CD4-positive, alpha-beta T cell treated with Interleukin-2 at 100 ng/mL for 4 hours (primary cell): Measurements from ENCODE around the gene TRPV2.
A peak's percentile ranks its signal among the peaks of the same experiment; 100 is the strongest.
"Not testable (repeated sequence)": the region's sequence is repeated elsewhere in the genome, so short reads cannot be mapped to it uniquely, and the experiment has no call there.

Experiments
- DNase-seq: peaks from one replicate; pipeline ENCODE4 v3.0.0-alpha.2; 2020; ENCODE audit warnings: low spot score

The TRPV2 gene, protein sequence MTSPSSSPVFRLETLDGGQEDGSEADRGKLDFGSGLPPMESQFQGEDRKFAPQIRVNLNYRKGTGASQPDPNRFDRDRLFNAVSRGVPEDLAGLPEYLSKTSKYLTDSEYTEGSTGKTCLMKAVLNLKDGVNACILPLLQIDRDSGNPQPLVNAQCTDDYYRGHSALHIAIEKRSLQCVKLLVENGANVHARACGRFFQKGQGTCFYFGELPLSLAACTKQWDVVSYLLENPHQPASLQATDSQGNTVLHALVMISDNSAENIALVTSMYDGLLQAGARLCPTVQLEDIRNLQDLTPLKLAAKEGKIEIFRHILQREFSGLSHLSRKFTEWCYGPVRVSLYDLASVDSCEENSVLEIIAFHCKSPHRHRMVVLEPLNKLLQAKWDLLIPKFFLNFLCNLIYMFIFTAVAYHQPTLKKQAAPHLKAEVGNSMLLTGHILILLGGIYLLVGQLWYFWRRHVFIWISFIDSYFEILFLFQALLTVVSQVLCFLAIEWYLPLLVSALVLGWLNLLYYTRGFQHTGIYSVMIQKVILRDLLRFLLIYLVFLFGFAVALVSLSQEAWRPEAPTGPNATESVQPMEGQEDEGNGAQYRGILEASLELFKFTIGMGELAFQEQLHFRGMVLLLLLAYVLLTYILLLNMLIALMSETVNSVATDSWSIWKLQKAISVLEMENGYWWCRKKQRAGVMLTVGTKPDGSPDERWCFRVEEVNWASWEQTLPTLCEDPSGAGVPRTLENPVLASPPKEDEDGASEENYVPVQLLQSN

DNA sequence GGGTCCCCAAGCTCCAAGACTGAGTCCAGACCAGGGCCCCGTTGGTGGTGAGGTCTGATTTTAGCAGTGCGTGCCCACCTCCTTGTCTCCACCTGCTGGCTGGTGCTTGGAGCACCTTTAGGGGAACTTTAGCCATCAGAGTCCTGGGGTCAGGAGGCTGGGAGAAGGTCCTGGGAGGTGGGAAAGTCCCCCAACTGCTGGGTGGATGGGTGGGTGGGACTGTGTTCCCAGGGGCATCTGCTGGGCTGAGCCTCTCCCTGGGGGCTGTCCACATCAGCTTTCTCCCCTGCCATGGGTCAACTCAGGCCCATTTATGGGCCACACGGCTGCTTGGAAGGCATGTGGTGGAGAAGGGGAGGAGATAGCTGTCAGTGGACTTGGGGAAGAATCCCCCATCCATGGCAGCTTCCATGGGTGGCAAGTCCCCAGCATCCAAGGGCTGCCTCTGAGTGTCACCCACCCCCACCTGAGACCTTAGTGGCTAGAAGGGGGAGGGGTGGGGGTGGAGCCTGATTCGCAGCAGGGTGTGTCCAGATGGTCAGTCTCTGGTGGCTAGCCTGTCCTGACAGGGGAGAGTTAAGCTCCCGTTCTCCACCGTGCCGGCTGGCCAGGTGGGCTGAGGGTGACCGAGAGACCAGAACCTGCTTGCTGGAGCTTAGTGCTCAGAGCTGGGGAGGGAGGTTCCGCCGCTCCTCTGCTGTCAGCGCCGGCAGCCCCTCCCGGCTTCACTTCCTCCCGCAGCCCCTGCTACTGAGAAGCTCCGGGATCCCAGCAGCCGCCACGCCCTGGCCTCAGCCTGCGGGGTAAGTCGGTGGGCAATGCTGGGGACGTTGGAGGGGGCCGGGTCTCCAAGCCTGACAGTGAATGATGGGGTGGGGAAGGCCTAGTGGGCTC is at the start of gene TRPV2:
Gene TRPV2 (plus strand): TSS at position 541 of the 894 bp plus-strand sequence. CDS start 2,098 bp downstream, outside the sequence.
- DNase-seq, result peak; percentile 59

DNA sequence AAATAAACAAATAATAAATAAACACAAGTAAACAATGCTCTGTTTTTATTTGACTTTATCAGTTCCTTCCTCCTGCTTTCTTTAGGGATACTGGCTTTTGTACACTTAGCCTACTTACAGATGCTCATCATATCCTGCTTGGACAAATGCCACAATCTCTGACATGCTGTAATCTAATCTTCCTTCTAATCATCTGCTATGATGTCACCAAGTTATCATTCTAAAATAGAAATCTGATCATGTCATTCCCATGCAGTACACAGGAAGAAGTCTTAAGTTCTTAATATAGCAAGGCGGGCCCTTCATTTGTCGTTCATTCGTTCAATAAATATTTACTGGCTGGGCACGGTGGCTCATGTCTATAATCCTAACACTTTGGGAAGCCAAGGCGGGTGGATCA is 43.6 kb upstream of the TRPV2 start:
- DNase-seq, result no peak

DNA sequence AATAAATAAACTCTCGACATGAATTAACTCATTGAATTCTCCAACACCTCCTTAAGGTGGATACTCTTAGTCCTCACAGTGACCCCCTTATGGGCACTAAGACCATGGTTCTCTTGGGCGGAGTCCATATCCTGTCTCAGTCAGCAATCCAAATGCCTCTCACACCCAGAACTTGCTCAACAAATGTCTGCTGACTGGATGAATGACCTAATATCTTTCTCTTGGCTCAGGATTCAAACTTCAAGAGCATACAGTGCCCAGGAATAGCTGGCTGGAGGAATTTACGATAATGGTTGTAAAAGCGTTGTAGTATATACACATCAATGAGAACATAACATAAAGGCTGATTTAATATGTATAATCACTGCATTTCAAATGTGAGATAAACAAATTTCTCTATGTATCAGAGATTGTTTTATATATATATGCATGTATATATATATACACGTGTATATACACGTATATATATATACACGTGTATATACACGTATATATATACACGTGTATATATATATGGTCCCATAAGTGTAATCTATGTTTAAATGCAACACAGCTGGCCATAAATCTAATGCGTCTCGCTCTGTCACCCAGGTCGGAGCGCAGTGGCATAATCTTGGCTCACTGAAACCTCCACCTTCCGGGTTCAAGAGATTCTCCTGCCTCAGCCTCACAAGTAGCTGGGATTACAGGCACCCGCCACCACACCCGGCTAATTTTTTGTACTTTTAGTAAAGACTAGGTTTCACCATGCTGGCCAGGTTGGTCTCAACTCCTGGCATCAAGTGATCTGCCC is 41.0 kb upstream of the TRPV2 start:
- no peak for DNase-seq

DNA sequence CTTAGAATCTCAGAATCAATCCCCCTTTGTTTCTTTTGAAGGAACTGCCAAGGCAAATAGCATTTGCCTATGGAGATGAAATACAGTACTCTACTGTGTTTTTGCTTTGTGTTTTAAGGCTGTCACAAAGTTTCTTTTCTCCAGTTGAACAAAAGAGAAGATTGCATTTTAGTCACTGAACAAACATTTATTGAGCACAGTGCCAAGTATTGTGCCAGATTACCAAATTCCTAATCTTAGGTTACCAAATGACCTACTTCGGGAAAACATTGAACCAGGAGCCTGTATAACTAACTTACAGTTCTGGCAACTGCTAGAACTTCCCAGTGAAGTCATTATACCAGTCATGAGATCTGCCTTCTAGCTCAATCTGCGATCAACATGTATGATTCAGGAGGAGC is 37.4 kb upstream of the TRPV2 start:
- DNase-seq, result no peak

DNA sequence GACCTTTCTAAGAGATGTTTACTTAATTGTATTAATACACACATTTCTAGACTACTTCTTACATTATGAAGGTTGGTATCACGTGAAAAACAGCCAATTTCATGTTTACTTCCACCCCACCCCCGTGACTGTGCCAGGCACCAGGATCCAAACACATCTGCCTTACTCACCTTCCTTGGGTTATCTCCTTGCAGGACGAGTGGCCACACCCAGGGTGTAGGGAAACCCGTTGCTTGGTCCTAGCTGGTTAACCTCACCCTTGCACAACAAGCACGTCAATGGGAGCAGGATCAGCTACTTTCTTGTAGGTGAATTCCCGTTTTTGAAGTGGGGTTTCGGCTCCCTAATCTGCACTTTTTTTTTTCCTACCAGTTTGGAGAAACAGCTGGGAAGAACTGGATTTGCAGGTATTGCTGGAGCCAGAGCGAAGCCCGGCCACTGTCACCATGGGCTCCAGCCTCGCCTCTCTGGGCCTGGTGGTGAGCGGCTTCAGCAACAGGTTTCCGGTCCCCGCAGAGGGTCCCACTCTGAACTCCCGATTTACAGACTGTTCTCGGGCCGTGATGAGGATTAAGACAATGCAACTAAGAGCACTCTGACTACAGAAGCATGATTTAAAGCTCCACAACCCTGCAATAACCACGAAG is 36.6 kb upstream of the TRPV2 start:
- no peak for DNase-seq

DNA sequence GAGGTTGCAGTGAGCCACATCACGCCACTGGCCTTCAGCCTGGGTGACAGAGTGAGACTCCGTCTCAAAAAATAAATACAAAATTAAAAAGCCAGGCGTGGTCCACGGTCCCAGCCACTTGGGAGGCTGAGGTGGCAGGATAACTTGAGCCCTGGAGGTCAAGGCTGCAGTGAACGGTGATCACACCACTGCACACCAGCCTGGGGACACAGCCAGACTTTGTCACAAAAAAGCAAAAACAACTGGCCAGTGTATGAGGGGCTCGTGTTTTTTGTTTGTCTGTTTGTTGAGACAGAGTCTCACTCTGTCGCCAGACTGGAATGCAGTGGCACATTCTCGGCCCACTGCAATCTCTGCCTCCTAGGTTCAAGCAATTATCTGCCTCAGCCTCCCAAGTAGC is 35.7 kb upstream of the TRPV2 start:
- no peak for DNase-seq

DNA sequence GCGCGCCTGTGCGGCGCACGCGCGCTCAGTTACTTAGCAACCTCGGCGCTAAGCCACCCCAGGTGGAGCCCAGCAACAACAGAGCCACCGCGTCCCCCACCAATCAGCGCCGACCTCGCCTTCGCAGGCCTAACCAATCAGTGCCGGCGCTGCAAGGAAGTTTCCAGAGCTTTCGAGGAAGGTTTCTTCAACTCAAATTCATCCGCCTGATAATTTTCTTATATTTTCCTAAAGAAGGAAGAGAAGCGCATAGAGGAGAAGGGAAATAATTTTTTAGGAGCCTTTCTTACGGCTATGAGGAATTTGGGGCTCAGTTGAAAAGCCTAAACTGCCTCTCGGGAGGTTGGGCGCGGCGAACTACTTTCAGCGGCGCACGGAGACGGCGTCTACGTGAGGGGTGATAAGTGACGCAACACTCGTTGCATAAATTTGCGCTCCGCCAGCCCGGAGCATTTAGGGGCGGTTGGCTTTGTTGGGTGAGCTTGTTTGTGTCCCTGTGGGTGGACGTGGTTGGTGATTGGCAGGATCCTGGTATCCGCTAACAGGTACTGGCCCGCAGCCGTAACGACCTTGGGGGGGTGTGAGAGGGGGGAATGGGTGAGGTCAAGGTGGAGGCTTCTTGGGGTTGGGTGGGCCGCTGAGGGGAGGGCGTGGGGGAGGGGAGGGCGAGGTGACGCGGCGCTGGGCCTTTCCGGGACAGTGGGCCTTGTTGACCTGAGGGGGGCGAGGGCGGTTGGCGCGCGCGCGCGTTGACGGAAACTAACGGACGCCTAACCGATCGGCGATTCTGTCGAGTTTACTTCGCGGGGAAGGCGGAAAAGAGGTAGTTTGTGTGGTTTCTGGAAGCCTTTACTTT is 34.5 kb upstream of the TRPV2 start, which contains the start of gene UBB:
Gene UBB (plus strand): TSS at position 452 of the 856 bp plus-strand sequence. CDS start 817 bp downstream, outside the sequence.
- peak; percentile 98 for DNase-seq

DNA sequence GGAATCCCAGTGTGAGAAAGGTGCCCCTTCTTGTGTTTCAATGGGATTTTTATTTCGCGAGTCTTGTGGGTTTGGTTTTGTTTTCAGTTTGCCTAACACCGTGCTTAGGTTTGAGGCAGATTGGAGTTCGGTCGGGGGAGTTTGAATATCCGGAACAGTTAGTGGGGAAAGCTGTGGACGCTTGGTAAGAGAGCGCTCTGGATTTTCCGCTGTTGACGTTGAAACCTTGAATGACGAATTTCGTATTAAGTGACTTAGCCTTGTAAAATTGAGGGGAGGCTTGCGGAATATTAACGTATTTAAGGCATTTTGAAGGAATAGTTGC is 33.9 kb upstream of the TRPV2 start:
- DNase-seq, result no peak

DNA sequence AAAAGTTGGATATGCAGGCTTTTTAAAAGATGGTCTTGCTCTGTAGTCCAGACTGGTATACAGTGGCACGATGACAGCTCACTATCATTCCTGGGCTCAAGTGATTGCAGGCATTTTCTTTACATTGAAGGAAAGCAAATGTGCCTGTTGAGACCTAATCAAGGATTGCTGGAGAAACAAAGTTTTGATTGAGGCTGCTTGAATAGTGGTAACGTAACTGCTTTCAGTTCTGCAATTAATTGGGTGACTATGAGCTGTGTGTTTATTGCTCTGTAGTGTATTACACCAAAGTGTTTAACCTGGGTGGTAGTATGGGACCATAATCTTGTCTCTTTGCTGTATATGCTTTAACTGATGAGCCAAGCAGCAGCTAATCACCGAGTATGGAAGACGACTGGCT is 32.2 kb upstream of the TRPV2 start:
- DNase-seq, result no peak

DNA sequence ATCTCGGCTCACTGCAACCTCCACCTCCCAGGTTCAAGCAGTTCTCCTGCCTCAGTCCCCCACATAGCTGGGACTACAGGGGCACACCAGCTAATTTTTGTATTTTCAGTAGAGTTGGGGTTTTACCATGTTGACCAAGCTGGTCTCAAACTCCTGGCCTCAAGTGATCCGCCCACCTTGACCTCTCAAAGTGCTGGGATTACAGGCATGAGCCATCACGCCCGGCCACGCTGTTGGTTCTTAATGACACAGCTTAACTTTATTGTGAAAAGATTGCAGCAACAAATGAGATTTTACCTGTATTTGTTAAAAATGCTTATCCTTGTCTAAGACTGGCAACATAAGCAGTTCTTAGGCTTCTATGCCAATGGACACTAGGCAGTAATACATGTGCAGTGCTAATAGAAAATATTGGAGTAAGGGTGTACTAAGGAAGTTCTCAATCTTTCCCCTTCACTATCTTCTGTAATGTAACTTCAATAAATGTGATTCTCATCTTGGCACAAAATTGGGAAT is 31.5 kb upstream of the TRPV2 start:
- DNase-seq, result no peak

DNA sequence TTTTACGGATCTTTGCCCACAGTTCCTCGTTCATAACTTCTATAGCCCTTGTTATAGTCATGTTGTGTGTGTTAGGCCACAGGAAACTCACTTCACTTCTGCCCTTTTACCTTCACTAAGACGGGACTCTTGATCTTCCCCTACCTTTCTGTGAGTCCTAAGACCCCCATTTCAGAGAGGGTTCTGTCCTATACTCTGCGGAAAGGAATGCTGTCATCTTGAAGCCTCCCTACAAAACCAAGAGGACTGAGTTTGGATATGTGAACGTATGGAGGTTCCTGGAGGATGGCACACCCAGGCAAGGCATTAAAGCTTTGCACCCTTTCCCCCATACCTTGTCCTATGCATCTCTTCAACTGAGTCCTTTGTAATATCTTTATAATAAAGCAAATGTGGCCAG is 30.8 kb upstream of the TRPV2 start:
- DNase-seq, result no peak

DNA sequence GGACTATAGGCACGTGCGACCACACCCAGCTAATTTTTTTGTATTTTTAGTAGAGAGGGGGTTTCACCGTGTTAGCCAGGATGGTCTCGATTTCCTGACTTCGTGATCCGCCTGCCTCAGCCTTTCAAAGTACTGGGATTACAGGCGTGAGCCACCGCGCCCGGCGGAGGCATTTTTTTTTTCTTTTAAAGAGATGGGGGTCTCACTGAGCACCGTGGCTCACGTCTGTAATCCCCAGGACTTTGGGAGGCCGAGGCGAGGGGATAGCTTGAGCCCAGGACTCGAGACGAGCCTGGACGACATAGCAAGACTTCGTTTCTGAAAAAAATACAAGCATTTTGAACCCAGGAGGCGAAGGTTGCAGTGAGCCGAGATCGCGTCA is 29.3 kb upstream of the TRPV2 start:
- DNase-seq, result not testable (repeated sequence)

DNA sequence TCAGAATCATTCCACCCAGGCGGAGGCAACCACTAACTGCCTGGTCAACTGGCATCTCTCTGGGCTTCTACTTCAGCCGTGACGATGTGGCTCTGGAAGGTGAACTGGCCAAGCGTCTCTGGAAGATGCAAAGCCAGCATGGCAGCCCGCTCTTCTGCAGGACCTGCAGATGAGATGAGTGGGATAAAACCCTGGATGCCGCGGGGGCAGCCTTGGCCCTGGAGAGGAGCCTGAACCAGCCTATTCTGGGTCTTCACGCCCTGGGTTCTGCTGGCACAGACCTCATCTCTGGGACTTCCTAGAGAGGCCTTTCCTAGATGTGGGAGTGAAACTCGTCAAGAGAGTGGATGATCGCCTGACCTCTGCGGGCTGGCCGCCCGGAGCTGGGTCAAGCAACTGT is 23.9 kb upstream of the TRPV2 start:
- DNase-seq, result no peak

DNA sequence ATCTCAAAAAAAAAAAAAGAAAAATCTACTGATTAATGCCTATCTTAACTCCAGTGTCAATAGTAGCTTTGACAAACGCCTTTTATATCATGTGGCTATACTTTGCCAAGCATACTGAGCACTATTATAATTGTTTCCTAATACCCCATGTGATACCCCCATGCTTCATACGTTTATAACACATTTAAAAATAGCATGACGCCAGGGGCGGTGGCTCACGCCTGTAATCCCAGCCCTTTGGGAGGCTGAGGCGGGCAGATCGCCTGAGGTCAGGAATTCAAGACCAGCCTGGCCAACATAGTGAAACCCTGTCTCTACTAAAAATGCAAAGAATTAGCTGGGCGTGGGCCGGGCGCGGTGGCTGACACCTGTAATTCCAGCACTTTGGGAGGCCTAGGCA is 22.9 kb upstream of the TRPV2 start:
- not testable (repeated sequence) for DNase-seq

DNA sequence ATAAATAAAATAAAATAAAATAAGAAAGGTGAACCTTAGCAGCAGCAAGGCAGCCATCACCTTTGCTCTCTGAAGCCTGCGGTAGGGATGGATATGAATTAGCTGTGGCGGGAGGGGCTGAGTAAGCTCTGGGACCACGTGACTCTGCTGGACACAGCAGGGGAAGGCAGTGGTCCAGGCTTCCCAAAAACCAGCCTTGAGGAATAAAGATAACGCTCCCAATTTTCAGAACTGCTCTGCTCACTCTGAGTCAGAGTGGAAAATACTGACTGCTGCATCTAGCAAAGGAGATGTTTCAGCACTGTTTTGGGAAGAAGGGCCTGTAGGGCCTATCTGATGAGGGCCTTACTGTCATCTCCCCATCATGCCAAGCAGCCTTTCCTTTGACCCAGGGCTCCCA is 19.5 kb upstream of the TRPV2 start:
- DNase-seq, result not testable (repeated sequence)

DNA sequence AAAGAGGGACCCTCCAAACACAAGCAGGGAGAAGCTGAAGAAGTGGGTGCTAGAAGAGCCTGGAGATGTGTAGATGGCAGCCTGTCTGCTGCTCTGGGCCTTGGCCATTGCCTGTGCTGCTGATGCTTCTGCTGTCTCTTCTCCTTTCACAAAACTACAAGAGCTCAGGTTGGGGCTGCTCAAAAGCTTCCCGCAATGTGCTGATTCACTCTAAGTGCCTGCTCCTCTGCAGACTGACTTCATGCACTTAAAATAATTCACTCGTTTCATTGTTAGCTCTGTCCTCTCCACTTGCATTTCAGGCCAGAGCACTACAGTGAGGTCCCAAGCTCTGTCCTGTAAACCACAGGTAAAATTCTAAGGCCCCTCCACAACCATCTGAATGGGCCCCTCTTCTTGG is 18.7 kb upstream of the TRPV2 start:
- DNase-seq, result not testable (repeated sequence)

DNA sequence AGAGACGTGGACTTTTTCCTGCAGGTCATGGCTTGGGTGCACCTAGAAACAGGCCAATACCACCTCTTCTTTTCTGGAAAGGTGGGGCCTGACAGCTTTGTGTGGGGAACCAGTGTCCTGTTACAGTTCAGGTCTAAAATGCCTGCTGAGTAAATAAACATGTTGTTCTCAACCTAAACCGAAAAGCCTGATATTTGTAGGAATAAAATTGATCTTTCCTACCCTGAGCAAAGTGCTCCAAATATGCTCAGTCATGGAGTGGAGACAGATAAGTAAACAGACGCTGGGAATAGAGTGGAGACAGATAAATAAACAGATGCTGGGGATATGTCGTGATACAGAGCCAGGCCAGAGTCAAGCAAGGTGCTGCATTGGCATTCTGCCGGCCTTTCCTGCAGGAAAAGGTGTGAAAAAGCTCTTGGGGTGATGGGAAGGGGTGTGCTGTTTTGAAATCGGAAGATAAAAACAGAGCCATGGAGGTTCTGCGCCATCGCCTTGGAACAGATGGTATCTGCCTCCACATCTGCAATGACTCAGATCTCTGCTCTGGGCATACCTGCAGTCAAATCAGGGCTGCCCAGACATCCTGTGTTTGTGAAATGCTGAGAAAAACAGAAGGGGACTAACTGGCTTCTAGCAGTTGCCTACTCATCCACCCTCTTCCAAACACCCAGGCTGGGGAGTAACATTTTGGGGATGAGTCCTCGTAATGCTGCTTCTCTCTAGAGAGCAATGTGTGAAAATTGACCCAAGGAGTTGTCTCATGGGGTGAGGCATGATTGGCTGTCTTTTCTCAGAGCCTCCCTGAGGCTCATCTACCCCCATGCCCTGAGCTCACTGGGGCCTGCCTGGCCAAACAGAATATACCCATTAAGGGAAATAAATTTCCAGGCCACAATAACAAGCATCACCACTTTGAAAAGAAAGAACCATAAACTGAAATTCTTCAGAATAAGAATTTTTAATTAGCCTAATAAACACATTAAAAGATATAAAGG is 16.8 kb upstream of the TRPV2 start:
- DNase-seq, result no peak

DNA sequence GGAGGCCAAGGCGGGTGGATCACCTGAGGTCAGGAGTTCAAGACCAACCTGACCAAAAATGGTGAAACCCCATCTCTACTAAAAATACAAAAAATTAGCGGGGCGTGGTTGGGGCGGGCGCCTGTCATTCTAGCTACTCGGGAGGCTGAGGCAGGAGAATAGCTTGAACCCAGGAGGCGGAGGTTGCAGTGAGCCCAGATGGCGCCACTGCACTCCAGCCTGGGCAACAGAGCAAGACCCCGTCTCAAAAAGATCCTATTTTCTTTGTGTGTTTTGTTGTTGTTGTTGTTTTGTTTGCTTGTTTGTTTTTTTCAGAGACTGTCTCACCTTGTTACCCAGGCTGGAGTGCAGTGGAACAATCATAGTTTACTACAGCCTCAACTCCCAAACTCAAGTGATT is 11.5 kb upstream of the TRPV2 start:
- not testable (repeated sequence) for DNase-seq
